Measurements from ENCODE around the gene SOCS7.

Gene SOCS7

GRCh38 chr17:38326996-38327792, 24.4 kb upstream of the SOCS7 start:
- no peak overlapping the region for H3K4me3 ChIP-seq (ENCODE audit: low read length)
- no peak overlapping the region for H3K4me2 ChIP-seq (ENCODE audit: low read length)
- H3K27ac ChIP-seq (ENCODE audit: low read depth, low read length): no peak overlapping the region
- H3K9me2 ChIP-seq (replicated peaks; ENCODE audit: control insufficient read depth, low read length): no peaks in the 10 kb centered on the region
- H3K9me3 ChIP-seq (ENCODE audit: control insufficient read depth, insufficient read depth, low read length): no peaks in the 10 kb centered on the region
- H4K20me1 ChIP-seq (ENCODE audit: control insufficient read depth, insufficient read depth, low read depth, low read length): peaks cover 3% of the 10 kb centered on the region; the same call in 1 of the 2 replicates
- H3F3A ChIP-seq (ENCODE audit: control insufficient read depth, insufficient read depth): peaks cover 5% of the 10 kb centered on the region; the same call in 1 of the 2 replicates
- H3K79me2 ChIP-seq (ENCODE audit: control insufficient read depth, low read length): no peaks in the 10 kb centered on the region
- H3K36me3 ChIP-seq (ENCODE audit: control insufficient read depth, low read length): peaks cover 17% of the 10 kb centered on the region
- H3K27me3 ChIP-seq (ENCODE audit: control insufficient read depth, low read length): no peaks in the 10 kb centered on the region
- TF ChIP-seq CTCF (IDR thresholded peaks at IDR 0.05; ENCODE audit: low read depth, low read length, poor library complexity, severe bottlenecking): no peak
- no peak for TF ChIP-seq EZH2phosphoT487 (IDR thresholded peaks at IDR 0.05; ENCODE audit: borderline replicate concordance, low read length)
- H3K4me1 ChIP-seq (ENCODE audit: control insufficient read depth, low read length): peaks cover 32% of the 10 kb centered on the region

- Histone ChIP-seq H3K9me2 (replicated peaks; ENCODE audit: control insufficient read depth, low read length) (no peaks in the 10 kb centered on the region), H3K36me3 (ENCODE audit: control insufficient read depth, low read length) (peaks cover 11% of the 10 kb centered on the region), H3F3A (ENCODE audit: control insufficient read depth, insufficient read depth) (peaks cover 5% of the 10 kb centered on the region; the same call in 1 of the 2 replicates), H4K20me1 (ENCODE audit: control insufficient read depth, insufficient read depth, low read depth, low read length) (peaks cover 3% of the 10 kb centered on the region; the same call in 1 of the 2 replicates), H3K9me3 (ENCODE audit: control insufficient read depth, insufficient read depth, low read length) (no peaks in the 10 kb centered on the region), H3K4me3 (ENCODE audit: low read length) (no peak overlapping the region), H3K79me2 (ENCODE audit: control insufficient read depth, low read length) (no peaks in the 10 kb centered on the region), H3K27ac (ENCODE audit: low read depth, low read length) (no peak overlapping the region), H3K4me1 (ENCODE audit: control insufficient read depth, low read length) (peaks cover 32% of the 10 kb centered on the region), H3K27me3 (ENCODE audit: control insufficient read depth, low read length) (no peaks in the 10 kb centered on the region), H3K4me2 (ENCODE audit: low read length) (no peak overlapping the region)
- TF ChIP-seq CTCF (IDR thresholded peaks at IDR 0.05; ENCODE audit: low read depth, low read length, poor library complexity, severe bottlenecking): no peak
Measured at GRCh38 chr17:38327936-38328335, 23.7 kb upstream of the SOCS7 start.

- H3K4me3 ChIP-seq (ENCODE audit: low read length): no peak overlapping the region
- no peaks in the 10 kb centered on the region for H3K27me3 ChIP-seq (ENCODE audit: control insufficient read depth, low read length)
- H3K79me2 ChIP-seq (ENCODE audit: control insufficient read depth, low read length): no peaks in the 10 kb centered on the region
- H4K20me1 ChIP-seq (ENCODE audit: control insufficient read depth, insufficient read depth, low read depth, low read length): peaks cover 3% of the 10 kb centered on the region; the same call in 1 of the 2 replicates
- H3K27ac ChIP-seq (ENCODE audit: low read depth, low read length): no peak overlapping the region
- peaks cover 5% of the 10 kb centered on the region; the same call in 1 of the 2 replicates for H3F3A ChIP-seq (ENCODE audit: control insufficient read depth, insufficient read depth)
- no peaks in the 10 kb centered on the region for H3K9me2 ChIP-seq (replicated peaks; ENCODE audit: control insufficient read depth, low read length)
- no peak overlapping the region for H3K4me2 ChIP-seq (ENCODE audit: low read length)
- H3K36me3 ChIP-seq (ENCODE audit: control insufficient read depth, low read length): peaks cover 5% of the 10 kb centered on the region
- TF ChIP-seq EZH2phosphoT487 (IDR thresholded peaks at IDR 0.05; ENCODE audit: borderline replicate concordance, low read length) (no peak), CTCF (IDR thresholded peaks at IDR 0.05; ENCODE audit: low read depth, low read length, poor library complexity, severe bottlenecking) (no peak)
- no peaks in the 10 kb centered on the region for H3K9me3 ChIP-seq (ENCODE audit: control insufficient read depth, insufficient read depth, low read length)
- peaks cover 32% of the 10 kb centered on the region for H3K4me1 ChIP-seq (ENCODE audit: control insufficient read depth, low read length)
Measured at GRCh38 chr17:38328620-38329019, 23.0 kb upstream of the SOCS7 start.
